ENCODE data around the gene KLHL14. TPM values are rescaled to one million over a fixed set of nuclear protein-coding genes. Genes with fewer than 3 reads are reported as not detected.

KLHL14 gene
- total and polyA plus RNA-seq, 10 of the 15 experiments (the other 5 are each of a cell fraction or from before 2014, with no cell fraction given) = 0.03 to 0.05 TPM; not detected in 8

- no TSS peak for BruUV-seq (replicated peaks)
- Histone ChIP-seq H3K4me1 (ENCODE audit: control insufficient read depth, insufficient read depth, low read length) (no peaks in the 10 kb centered on the region), H3K27ac (ENCODE audit: control insufficient read depth, insufficient read depth) (no peak overlapping the region), H3K9ac (ENCODE audit: control insufficient read depth, insufficient read depth, low read length) (no peak overlapping the region), H3K27me3 (replicated peaks in 1 of 2; ENCODE audit: control insufficient read depth in 2 of 2, insufficient read depth in 2 of 2, low read length in 1 of 2) (no peaks in the 10 kb centered on the region), H3K4me2 (ENCODE audit: control insufficient read depth, insufficient read depth) (no peak overlapping the region), H3K79me2 (ENCODE audit: control insufficient read depth, insufficient read depth, low read length) (no peaks in the 10 kb centered on the region), H3K4me3 (no peak overlapping the region), H4K20me1 (ENCODE audit: control insufficient read depth, insufficient read depth) (no peaks in the 10 kb centered on the region), H3K9me3 (replicated peaks; ENCODE audit: control insufficient read depth, insufficient read depth, low read length) (no peaks in the 10 kb centered on the region), H3K36me3 (ENCODE audit: control insufficient read depth in 2 of 2, insufficient read depth in 2 of 2, low read length in 1 of 2) (no peaks in the 10 kb centered on the region), H2AFZ (ENCODE audit: control insufficient read depth, low read depth, low read length) (no peak overlapping the region)
- TF ChIP-seq SMARCA5 (IDR thresholded peaks at IDR 0.05) = no peak
- TF ChIP-seq YY1 (IDR thresholded peaks at IDR 0.05; ENCODE audit: low read depth, low read length) = no peak
- TF ChIP-seq ATF2 (IDR thresholded peaks at IDR 0.05; ENCODE audit: low read length) = no peak
- TF ChIP-seq TCF12 (IDR thresholded peaks at IDR 0.05; ENCODE audit: low read depth, low read length) = no peak
- TF ChIP-seq ATF7 (IDR thresholded peaks at IDR 0.05; ENCODE audit: low read depth) = no peak
- TF ChIP-seq YBX1 (IDR thresholded peaks at IDR 0.05) = no peak
- no peak for TF ChIP-seq ZNF622 (IDR thresholded peaks at IDR 0.05)
- TF ChIP-seq SKIL (IDR thresholded peaks at IDR 0.05; ENCODE audit: low read depth, poor library complexity, severe bottlenecking) = no peak
- no peak for TF ChIP-seq SMAD1 (IDR thresholded peaks at IDR 0.05; ENCODE audit: low read depth, partially characterized antibody)
- TF ChIP-seq MXI1 (IDR thresholded peaks at IDR 0.05; ENCODE audit: low read depth, low read length) = no peak
- TF ChIP-seq NR2F1 (conservative IDR thresholded peaks at IDR 0.05) = no peak
- no peak for TF ChIP-seq GATAD2B (conservative IDR thresholded peaks at IDR 0.05; ENCODE audit: low read depth)
- no peak for TF ChIP-seq MYC (IDR thresholded peaks at IDR 0.05; ENCODE audit: insufficient read depth, insufficient read length, insufficient replicate concordance, low read length, severe bottlenecking)
- TF ChIP-seq ZBTB33 (IDR thresholded peaks at IDR 0.05) = no peak
- FAIRE-seq (no peak), ATAC-seq (no peak), DNase-seq (ENCODE audit: low read depth, low spot score) (no peak)
- SMC1A ChIA-PET (ENCODE audit: uncharacterized antibody, unreplicated experiment) = no interaction called here
- CTCF ChIA-PET = no interaction called here
- WGBS (ENCODE audit: insufficient coverage, insufficient replicate concordance, low lambda C conversion rate, missing lambda C conversion rate) = 39% methylated on average over 1 of the region's 1 CpG
- intact Hi-C loops (cut with micrococcal nuclease; ENCODE audit: unreplicated experiment) (no loop called here), in situ Hi-C loops (cut with MboI) (no loop called here)
- POLR2A ChIA-PET = no interaction called here
- RAD21 ChIA-PET (ENCODE audit: unreplicated experiment) = no interaction called here
Observed at GRCh38 chr18:32688821-32689220, 84.0 kb downstream of the KLHL14 start.

All from GM12878 (cell line).